GM18499 (cell line): ENCODE data around the gene FOXP4.

Experiments
- ATAC-seq: cut with Tn5 transposase; IDR thresholded peaks from one replicate; pipeline ENCODE4 v1.9.1; 2021; ENCODE audit warnings: moderate number of reproducible peaks; ENCODE audit not compliant: insufficient read depth, unreplicated experiment

FOXP4 gene

GRCh38 chr6:41561931-41562911 is 16.0 kb downstream of the FOXP4 start:
- no peak for ATAC-seq

- ATAC-seq: no peak
Observed at GRCh38 chr6:41563060-41563776, 17.0 kb downstream of the FOXP4 start.

GRCh38 chr6:41564448-41565142 is 18.4 kb downstream of the FOXP4 start:
- no peak for ATAC-seq

- no peak for ATAC-seq
Observed at GRCh38 chr6:41565701-41566100, 19.5 kb downstream of the FOXP4 start.

- no peak for ATAC-seq
Observed at GRCh38 chr6:41566961-41567360, 20.8 kb downstream of the FOXP4 start.

GRCh38 chr6:41567684-41568083 is 21.5 kb downstream of the FOXP4 start:
- no peak for ATAC-seq

- ATAC-seq: no peak
Observed at GRCh38 chr6:41568202-41568584, 22.0 kb downstream of the FOXP4 start.

- ATAC-seq: no peak
Observed at GRCh38 chr6:41568585-41569384, 22.6 kb downstream of the FOXP4 start.

- no peak for ATAC-seq
Observed at GRCh38 chr6:41570259-41570615, 24.1 kb downstream of the FOXP4 start.

GRCh38 chr6:41571021-41571780 is 25.0 kb downstream of the FOXP4 start:
- ATAC-seq: no peak

- no peak for ATAC-seq
Observed at GRCh38 chr6:41572613-41573012, 26.4 kb downstream of the FOXP4 start.

- ATAC-seq: no peak
Observed at GRCh38 chr6:41573276-41573675, 27.1 kb downstream of the FOXP4 start.

- no peak for ATAC-seq
Observed at GRCh38 chr6:41573985-41574384, 27.8 kb downstream of the FOXP4 start.

- ATAC-seq: no peak
Observed at GRCh38 chr6:41575598-41575997, 29.4 kb downstream of the FOXP4 start.

- ATAC-seq: no peak
Observed at GRCh38 chr6:41576667-41577066, 30.5 kb downstream of the FOXP4 start.

- no peak for ATAC-seq
Observed at GRCh38 chr6:41577356-41578216, 31.4 kb downstream of the FOXP4 start.

GRCh38 chr6:41578217-41579087 is 32.3 kb downstream of the FOXP4 start:
- no peak for ATAC-seq
